H9 (cell line): Measurements from ENCODE around the gene TPP1. TPM values are rescaled to one million over a fixed set of nuclear protein-coding genes. Genes with fewer than 3 reads are reported as not detected.
A peak's percentile ranks its signal among the peaks of the same experiment; 100 is the strongest.

Source experiments
- DNase-seq: peaks from one replicate; pipeline ENCODE4 v3.0.0-alpha.2; 2017
- H2AFZ ChIP-seq: one replicate; pipeline ENCODE4 v1.6.1; 2013; ENCODE audit warnings: mild to moderate bottlenecking, low read length, control low read depth, moderate library complexity
- H2AK5ac ChIP-seq: 2 replicates; pipeline ENCODE4 v1.6.1; 2013; ENCODE audit warnings: low read length, control low read depth, mixed read lengths; ENCODE audit not compliant: insufficient read length
- H2BK120ac ChIP-seq: one replicate; pipeline ENCODE4 v1.6.1; 2013; ENCODE audit warnings: low read depth, mild to moderate bottlenecking, low read length, control low read depth, inconsistent platforms; ENCODE audit not compliant: poor library complexity, severe bottlenecking
- H2BK12ac ChIP-seq: 2 replicates; pipeline ENCODE4 v1.6.1; 2013; ENCODE audit warnings: low read length, control low read depth, mixed read lengths, low read depth; ENCODE audit not compliant: insufficient read length
- H2BK15ac ChIP-seq: 2 replicates; pipeline ENCODE4 v1.6.1; 2013; ENCODE audit warnings: low read depth, low read length, control low read depth
- H2BK20ac ChIP-seq: one replicate; pipeline ENCODE4 v1.6.1; 2013; ENCODE audit warnings: low read depth, mild to moderate bottlenecking, low read length, control low read depth, inconsistent platforms; ENCODE audit not compliant: poor library complexity, severe bottlenecking
- H2BK5ac ChIP-seq: 2 replicates; pipeline ENCODE4 v1.6.1; 2013; ENCODE audit warnings: low read length, control low read depth, mixed read lengths; ENCODE audit not compliant: insufficient read length
- H3K14ac ChIP-seq: 2 replicates; pipeline ENCODE4 v1.6.1; 2013; ENCODE audit warnings: low read length, control low read depth; ENCODE audit not compliant: insufficient read depth
- H3K18ac ChIP-seq: 2 replicates; pipeline ENCODE4 v1.6.1; 2013; ENCODE audit warnings: low read depth, mild to moderate bottlenecking, mixed read lengths, low read length, control low read depth; ENCODE audit not compliant: insufficient read length
- H3K23ac ChIP-seq: 2 replicates; pipeline ENCODE4 v1.6.1; 2013; ENCODE audit warnings: low read length, control low read depth, mixed read lengths, low read depth; ENCODE audit not compliant: insufficient read length
- H3K23me2 ChIP-seq: 2 replicates; pipeline ENCODE4 v1.6.1; 2013; ENCODE audit warnings: low read depth, mild to moderate bottlenecking, mixed read lengths, low read length, control low read depth; ENCODE audit not compliant: insufficient read length, poor library complexity, severe bottlenecking
- H3K27ac ChIP-seq: 2 replicates; pipeline ENCODE4 v1.5.1; 2013; ENCODE audit warnings: low read length, control low read depth, mixed read lengths, low read depth; ENCODE audit not compliant: insufficient read length
- H3K27me3 ChIP-seq: 2 replicates; pipeline ENCODE4 v1.6.1; 2013; ENCODE audit warnings: low read length, control low read depth, inconsistent platforms; ENCODE audit not compliant: insufficient read depth
- H3K4ac ChIP-seq: 2 replicates; pipeline ENCODE4 v1.6.1; 2013; ENCODE audit warnings: low read depth, mild to moderate bottlenecking, control low read depth, inconsistent platforms, low read length, moderate library complexity
- H3K4me1 ChIP-seq: 2 replicates; pipeline ENCODE4 v1.6.1; 2013; ENCODE audit warnings: low read length, control low read depth, inconsistent platforms; ENCODE audit not compliant: insufficient read depth
- H3K4me2 ChIP-seq: 2 replicates; pipeline ENCODE4 v1.6.1; 2013; ENCODE audit warnings: low read length, control low read depth, mixed read lengths; ENCODE audit not compliant: insufficient read length, insufficient read depth
- H3K56ac ChIP-seq: 2 replicates; pipeline ENCODE4 v1.6.1; 2013; ENCODE audit warnings: low read depth, mild to moderate bottlenecking, mixed read lengths, low read length, control low read depth; ENCODE audit not compliant: insufficient read length
- H3K79me1 ChIP-seq: 2 replicates; pipeline ENCODE4 v1.6.1; 2013; ENCODE audit warnings: low read depth, mild to moderate bottlenecking, moderate library complexity, low read length, control low read depth, inconsistent platforms; ENCODE audit not compliant: insufficient read depth, poor library complexity, severe bottlenecking
- H3K79me2 ChIP-seq: 2 replicates; pipeline ENCODE4 v1.6.1; 2013; ENCODE audit warnings: low read length, control low read depth, inconsistent platforms; ENCODE audit not compliant: insufficient read depth
- H3K9ac ChIP-seq: 2 replicates; pipeline ENCODE4 v1.6.1; 2013; ENCODE audit warnings: low read length, control low read depth, mixed read lengths; ENCODE audit not compliant: insufficient read length; ENCODE audit errors: extremely low read depth
- H3K9me3 ChIP-seq: one replicate; pipeline ENCODE4 v1.6.1; 2013; ENCODE audit warnings: low read depth, low read length, inconsistent platforms; ENCODE audit not compliant: control insufficient read depth
- H3T11ph ChIP-seq: one replicate; pipeline ENCODE4 v1.6.1; 2013; ENCODE audit warnings: mild to moderate bottlenecking, low read length, control low read depth, inconsistent platforms
- H4K20me1 ChIP-seq: one replicate; pipeline ENCODE4 v1.6.1; 2013; ENCODE audit not compliant: control insufficient read depth, insufficient read length, insufficient read depth
- H4K5ac ChIP-seq: 2 replicates; pipeline ENCODE4 v1.6.1; 2013; ENCODE audit warnings: low read depth, mild to moderate bottlenecking, mixed read lengths, low read length, control low read depth; ENCODE audit not compliant: insufficient read length
- H4K8ac ChIP-seq: replicated peaks from 2 replicates; pipeline ENCODE4 v1.6.1; 2013; ENCODE audit warnings: low read length, control low read depth, mixed read lengths, low read depth; ENCODE audit not compliant: insufficient read length
- H4K91ac ChIP-seq: 2 replicates; pipeline ENCODE4 v1.6.1; 2013; ENCODE audit warnings: low read depth, mild to moderate bottlenecking, moderate library complexity, mixed read lengths, low read length, control low read depth; ENCODE audit not compliant: insufficient read length
- H3K27ac Mint-ChIP-seq, 3 experiments: 2 replicates in 2 of 3; 3 replicates in 1 of 3; pipeline ENCODE4 v1.8.0; 2020 to 2021; ENCODE audit warnings: mixed read lengths in 3 of 3, mild to moderate bottlenecking in 1 of 3, moderate library complexity in 1 of 3
- H3K27me3 Mint-ChIP-seq: 2 replicates; pipeline ENCODE4 v1.8.0; 2021; ENCODE audit warnings: low read depth, mild to moderate bottlenecking, moderate library complexity, mixed read lengths
- H3K36me3 Mint-ChIP-seq, 3 experiments: 2 replicates in 2 of 3; 3 replicates in 1 of 3; pipeline ENCODE4 v1.8.0; 2020 to 2021; ENCODE audit warnings: low read depth in 3 of 3, mixed read lengths in 3 of 3; ENCODE audit not compliant: insufficient read depth in 1 of 3
- H3K4me1 Mint-ChIP-seq, 2 experiments: 2 replicates each; pipeline ENCODE4 v1.8.0; 2020; ENCODE audit warnings: mixed read lengths in 2 of 2
- H3K4me3 Mint-ChIP-seq, 2 experiments: 2 replicates in 1 of 2; 3 replicates in 1 of 2; pipeline ENCODE4 v1.8.0; 2020 to 2021; ENCODE audit warnings: mild to moderate bottlenecking in 2 of 2, mixed read lengths in 2 of 2, moderate library complexity in 1 of 2
- H3K9me3 Mint-ChIP-seq, 2 experiments: 2 replicates in 1 of 2; 3 replicates in 1 of 2; pipeline ENCODE4 v1.8.0; 2020; ENCODE audit warnings: mild to moderate bottlenecking in 2 of 2, mixed read lengths in 2 of 2, moderate library complexity in 1 of 2
- CTCF ChIP-seq: fragments of 200-600 bp; sonication (generic); conservative IDR thresholded peaks from 3 replicates; pipeline ENCODE4 v1.8.0; 2021; ENCODE audit warnings: antibody characterized with exemption, mild to moderate bottlenecking
- WGBS: extraction: QIAGEN DNeasy Blood & Tissue Kit; methylation state at CpG from one replicate; pipeline ENCODE4 v1.1.7; 2013; ENCODE audit warnings: missing lambda C conversion rate, low lambda C conversion rate, mixed read lengths; ENCODE audit not compliant: insufficient read length; ENCODE audit errors: extremely low coverage; 5-methylcytosine and 5-hydroxymethylcytosine counted together
- total RNA-seq: library from RNA; stranded (reverse); gene quantifications from 2 replicates; pipeline ENCODE4 v1.2.1, GENCODE V29; 2021

Gene TPP1
- total RNA-seq, 1 experiment from 2014 or later = 37.2 TPM

GRCh38 chr11:6635082-6635932 lies 16.1 kb upstream of the TPP1 start:
- no peak overlapping the region for H2BK15ac ChIP-seq
- H2BK20ac ChIP-seq = no peak overlapping the region
- H3K27ac ChIP-seq = no peak overlapping the region
- no peak overlapping the region for H3K4ac ChIP-seq
- no peak overlapping the region for H4K91ac ChIP-seq
- peaks cover 3% of the 10 kb centered on the region in 2 experiments; a peak in 2 of 4 replicates for H3K4me1 Mint-ChIP-seq
- no peaks in the 10 kb centered on the region for H4K20me1 ChIP-seq
- no peak overlapping the region for H2AFZ ChIP-seq
- no peak overlapping the region for H2BK12ac ChIP-seq
- H3K27me3 ChIP-seq = peaks cover 9% of the 10 kb centered on the region; the same call in 1 of the 2 replicates
- H2AK5ac ChIP-seq = no peak overlapping the region
- no peak overlapping the region for H4K8ac ChIP-seq
- H3K36me3 Mint-ChIP-seq = peaks cover 0 to 13% (median 8%) of the 10 kb centered on the region in 3 experiments; a peak in 5 of 7 replicates
- H3K9ac ChIP-seq = no peak overlapping the region
- H3K23me2 ChIP-seq = peaks cover 5% of the 10 kb centered on the region
- H3K4me2 ChIP-seq = no peak overlapping the region
- no peak overlapping the region for H3T11ph ChIP-seq
- no peak overlapping the region for H2BK120ac ChIP-seq
- no peak overlapping the region for H3K4me3 Mint-ChIP-seq
- H3K9me3 ChIP-seq = no peaks in the 10 kb centered on the region
- no peak overlapping the region for H4K5ac ChIP-seq
- H3K4me1 ChIP-seq = no peaks in the 10 kb centered on the region
- no peak overlapping the region for H3K18ac ChIP-seq
- H3K27me3 Mint-ChIP-seq = peaks cover 28% of the 10 kb centered on the region
- no peaks in the 10 kb centered on the region for H3K9me3 Mint-ChIP-seq
- TF ChIP-seq CTCF = no peak
- no CpG with 5 or more reads among the region's 10 CpGs for WGBS
- no peak overlapping the region for H3K23ac ChIP-seq
- no peak overlapping the region for H3K27ac Mint-ChIP-seq
- peak; percentile 31 for DNase-seq
- no peak overlapping the region for H2BK5ac ChIP-seq
- no peaks in the 10 kb centered on the region for H3K79me2 ChIP-seq
- no peak overlapping the region for H3K56ac ChIP-seq
- H3K79me1 ChIP-seq = no peaks in the 10 kb centered on the region
- no peak overlapping the region for H3K14ac ChIP-seq
